WI38 (cell line): ENCODE measurements around the gene HNRNPCL1.
"Not testable (repeated sequence)": the region's sequence is repeated elsewhere in the genome, so short reads cannot be mapped to it uniquely, and the experiment has no call there.

Source experiments
- H3K4me3 ChIP-seq: 2 replicates; pipeline ENCODE4 v1.5.1; 2011; ENCODE audit warnings: low read depth, mild to moderate bottlenecking, control low read depth, low read length
- TF ChIP-seq, protein P1 (sequence below): IDR thresholded peaks from 2 replicates; pipeline ENCODE4 v1.5.1; 2012; ENCODE audit warnings: low read depth, mild to moderate bottlenecking, control low read depth, low read length

Gene HNRNPCL1

DNA sequence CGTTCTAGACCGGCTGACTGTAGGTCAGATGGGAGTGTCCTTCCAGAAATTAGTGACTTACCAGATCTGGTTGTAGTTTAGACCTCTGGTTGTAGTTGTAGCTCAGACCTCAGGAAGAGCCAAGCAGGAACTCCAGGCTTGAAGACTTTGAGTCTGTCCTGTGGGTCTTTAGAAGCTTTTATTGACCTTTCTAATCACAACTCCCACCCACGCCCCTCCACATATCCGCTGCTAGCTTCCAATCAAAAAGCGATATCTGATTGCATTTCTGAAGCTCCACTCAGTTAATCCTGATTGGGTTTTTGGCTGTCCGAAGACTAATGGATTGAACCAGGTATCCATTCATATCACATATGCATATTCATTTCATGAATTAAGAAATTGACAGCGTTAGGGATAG lies at the start of gene HNRNPCL1:
TSS of gene HNRNPCL1 (minus strand) at position 101 of the 400 bp plus-strand sequence. CDS start 431 bp downstream, outside the sequence.
- not testable (repeated sequence) for H3K4me3 ChIP-seq

DNA sequence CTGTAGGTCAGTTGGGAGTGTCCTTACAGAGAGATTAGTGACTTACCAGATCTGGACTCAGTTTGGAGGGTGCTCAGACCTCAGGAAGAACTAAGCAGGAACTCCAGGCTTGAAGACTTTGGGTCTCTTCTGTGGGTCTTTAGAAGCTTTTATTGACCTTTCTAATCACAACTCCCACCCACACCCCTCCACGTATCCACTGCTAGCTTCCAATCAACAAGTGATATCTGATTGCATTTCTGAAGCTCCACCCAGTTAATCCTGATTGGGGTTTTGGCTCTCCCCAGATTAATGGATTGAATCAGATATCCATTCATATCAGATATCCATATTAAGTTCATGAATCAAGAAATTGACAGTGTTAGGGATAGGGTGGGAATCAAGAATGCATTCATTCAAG lies 49.6 kb upstream of the HNRNPCL1 start, which contains the start of gene PRAMEF10:
TSS of gene PRAMEF10 (minus strand) at position 101 of the 400 bp plus-strand sequence. CDS start 2,423 bp downstream, outside the sequence.
- not testable (repeated sequence) for H3K4me3 ChIP-seq

DNA sequence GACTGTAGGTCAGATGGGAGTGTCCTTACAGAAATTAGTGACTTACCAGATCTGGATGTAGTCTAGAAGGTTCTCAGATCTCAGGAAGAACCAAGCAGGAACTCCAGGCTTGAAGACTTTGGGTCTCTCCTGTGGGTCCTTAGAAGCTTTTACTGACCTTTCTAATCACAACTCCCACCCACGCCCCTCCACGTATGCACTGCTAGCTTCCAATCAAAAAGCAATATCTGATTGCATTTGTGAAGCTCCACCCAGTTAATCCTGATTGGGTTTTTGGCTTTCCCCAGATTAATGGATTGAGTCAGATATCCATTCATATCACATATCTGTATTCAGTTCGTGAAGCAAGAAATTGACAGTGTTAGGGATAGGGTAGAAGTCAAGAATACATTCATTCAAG lies 37.6 kb upstream of the HNRNPCL1 start, which contains the start of gene PRAMEF4:
TSS of gene PRAMEF4 (minus strand) at position 101 of the 400 bp plus-strand sequence. CDS start 2,807 bp downstream, outside the sequence.
- H3K4me3 ChIP-seq = not testable (repeated sequence)

DNA sequence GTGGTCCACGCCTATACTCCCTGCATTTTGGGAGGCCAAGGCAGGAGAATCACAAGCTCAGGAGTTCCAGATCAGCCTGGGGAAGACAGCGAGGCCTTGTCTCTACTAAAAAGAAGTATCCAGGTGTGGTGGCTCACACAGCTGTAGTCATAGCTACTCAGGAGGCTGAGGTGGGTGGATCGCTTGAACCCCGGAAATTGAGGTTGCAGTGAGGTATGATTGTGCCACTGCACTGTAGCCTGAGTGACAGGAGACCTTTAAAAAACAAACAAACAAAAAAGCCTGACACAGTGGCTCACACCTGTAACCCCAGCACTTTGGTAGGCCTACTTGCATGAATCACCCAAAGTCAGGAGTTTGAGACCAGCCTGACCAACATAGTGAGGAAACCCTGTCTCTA lies 29.9 kb upstream of the HNRNPCL1 start:
- not testable (repeated sequence) for H3K4me3 ChIP-seq

DNA sequence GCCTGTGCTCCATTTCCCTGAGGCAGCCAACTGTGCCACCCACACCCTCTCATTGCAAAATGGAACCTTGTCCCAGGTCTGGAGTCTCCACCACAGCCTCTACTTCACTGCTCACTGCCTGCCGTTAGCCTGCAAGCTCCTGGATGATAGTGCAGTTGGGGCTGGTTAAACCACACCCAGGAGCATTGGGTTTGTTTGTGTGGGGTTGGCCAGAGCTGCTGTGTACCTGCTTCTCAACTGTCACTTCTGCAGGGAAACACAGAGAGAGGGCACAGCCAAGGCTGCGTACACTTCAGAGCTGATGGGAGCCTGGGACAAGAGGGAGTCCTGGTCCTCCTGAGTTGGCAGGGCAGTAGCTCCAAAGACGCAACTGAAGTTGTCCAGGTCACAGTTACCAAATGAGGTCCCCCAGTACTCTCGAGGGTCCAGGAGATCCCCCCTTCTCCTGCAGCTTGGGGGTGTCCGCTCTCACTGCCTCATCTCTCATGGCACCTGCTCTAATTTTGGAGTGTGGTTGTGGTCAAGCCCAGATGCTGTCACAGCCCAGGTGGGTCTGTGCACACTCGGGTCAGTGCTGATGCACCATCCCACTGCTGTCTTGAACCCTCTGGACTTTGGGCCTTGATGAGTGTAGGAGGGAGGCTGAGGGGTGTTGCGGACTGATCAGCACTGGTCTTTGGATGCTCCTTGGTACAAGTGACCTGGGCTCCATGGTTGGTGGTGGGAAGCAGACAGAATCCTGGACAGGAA lies 14.8 kb upstream of the HNRNPCL1 start:
- H3K4me3 ChIP-seq = not testable (repeated sequence)

DNA sequence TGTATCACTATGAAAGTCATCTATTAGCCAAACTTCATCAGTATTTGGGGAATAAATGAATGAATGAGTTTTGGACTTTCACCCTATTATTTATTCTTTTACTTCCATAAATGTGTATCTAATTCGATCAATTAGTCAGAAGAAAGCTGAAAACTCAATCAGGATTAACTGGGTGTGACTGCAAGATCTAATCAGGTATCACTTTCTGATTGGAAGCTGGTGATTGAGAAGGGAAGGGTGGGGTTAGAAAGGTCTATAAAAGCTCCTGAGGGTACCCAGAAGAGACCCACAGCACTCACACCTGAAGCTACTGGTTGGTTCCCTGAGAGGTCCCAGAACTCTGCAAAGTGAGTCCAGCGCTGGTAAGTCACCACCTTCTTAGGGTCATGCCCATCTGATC lies 8.3 kb upstream of the HNRNPCL1 start, which contains the start of gene PRAMEF2:
TSS of gene PRAMEF2 (plus strand) at position 301 of the 400 bp plus-strand sequence. CDS start 1,924 bp downstream, outside the sequence.
- not testable (repeated sequence) for H3K4me3 ChIP-seq

DNA sequence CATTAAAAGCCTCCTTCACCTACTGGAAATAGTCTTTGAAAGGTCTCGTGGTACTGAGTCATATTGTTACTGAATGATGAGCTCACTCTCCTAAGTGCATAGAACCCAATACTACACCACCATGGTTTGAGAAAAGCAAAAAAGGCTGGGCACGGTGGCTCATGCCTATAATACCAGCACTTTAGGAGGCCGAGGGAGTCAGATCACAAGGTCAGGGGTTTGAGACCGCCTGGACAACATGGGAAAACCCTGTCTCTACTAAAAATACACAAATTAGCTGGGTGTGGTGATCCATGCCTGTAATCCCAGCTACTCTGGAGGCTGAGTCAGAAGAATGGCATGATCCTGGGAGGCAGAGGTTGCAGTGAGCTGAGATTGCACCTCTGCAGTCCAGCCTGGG lies 3.3 kb upstream of the HNRNPCL1 start:
- TF ChIP-seq, protein P1, sequence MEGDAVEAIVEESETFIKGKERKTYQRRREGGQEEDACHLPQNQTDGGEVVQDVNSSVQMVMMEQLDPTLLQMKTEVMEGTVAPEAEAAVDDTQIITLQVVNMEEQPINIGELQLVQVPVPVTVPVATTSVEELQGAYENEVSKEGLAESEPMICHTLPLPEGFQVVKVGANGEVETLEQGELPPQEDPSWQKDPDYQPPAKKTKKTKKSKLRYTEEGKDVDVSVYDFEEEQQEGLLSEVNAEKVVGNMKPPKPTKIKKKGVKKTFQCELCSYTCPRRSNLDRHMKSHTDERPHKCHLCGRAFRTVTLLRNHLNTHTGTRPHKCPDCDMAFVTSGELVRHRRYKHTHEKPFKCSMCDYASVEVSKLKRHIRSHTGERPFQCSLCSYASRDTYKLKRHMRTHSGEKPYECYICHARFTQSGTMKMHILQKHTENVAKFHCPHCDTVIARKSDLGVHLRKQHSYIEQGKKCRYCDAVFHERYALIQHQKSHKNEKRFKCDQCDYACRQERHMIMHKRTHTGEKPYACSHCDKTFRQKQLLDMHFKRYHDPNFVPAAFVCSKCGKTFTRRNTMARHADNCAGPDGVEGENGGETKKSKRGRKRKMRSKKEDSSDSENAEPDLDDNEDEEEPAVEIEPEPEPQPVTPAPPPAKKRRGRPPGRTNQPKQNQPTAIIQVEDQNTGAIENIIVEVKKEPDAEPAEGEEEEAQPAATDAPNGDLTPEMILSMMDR = no peak
- H3K4me3 ChIP-seq = no peak overlapping the region

DNA sequence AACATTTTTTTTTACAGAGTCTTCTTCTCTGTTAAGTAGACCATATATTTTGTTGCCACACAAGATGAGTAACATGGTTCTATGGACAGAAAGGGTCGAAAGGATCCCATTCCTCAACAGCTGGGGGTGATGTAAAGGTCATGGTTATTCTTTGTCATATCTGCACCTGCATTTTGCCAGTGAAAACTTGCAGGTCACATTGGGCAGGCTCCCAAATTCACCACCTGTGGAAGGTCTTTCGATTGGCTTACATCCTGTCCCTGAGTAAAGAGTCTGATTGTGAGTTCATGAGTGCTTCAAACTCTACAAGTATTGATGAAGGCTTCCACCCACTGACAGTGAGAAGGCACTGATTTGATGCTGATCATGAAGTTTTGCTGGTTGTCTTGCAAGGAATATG lies 15.3 kb downstream of the HNRNPCL1 start:
- not testable (repeated sequence) for H3K4me3 ChIP-seq

DNA sequence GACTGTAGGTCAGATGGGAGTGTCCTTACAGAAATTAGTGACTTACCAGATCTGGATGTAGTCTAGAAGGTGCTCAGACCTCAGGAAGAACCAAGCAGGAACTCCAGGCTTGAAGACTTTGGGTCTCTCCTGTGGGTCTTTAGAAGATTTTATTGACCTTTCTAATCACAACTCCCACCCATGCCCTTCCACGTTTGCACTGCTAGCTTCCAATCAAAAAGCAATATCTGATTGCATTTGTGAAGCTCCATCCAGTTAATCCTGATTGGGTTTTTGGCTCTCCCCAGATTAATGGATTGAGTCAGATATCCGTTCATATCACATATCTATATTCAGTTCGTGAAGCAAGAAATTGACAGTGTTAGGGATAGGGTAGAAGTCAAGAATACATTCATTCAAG lies 17.2 kb downstream of the HNRNPCL1 start, which contains the start of gene PRAMEF11:
TSS of gene PRAMEF11 (minus strand) at position 101 of the 400 bp plus-strand sequence. CDS start 2,621 bp downstream, outside the sequence.
- H3K4me3 ChIP-seq = not testable (repeated sequence)

DNA sequence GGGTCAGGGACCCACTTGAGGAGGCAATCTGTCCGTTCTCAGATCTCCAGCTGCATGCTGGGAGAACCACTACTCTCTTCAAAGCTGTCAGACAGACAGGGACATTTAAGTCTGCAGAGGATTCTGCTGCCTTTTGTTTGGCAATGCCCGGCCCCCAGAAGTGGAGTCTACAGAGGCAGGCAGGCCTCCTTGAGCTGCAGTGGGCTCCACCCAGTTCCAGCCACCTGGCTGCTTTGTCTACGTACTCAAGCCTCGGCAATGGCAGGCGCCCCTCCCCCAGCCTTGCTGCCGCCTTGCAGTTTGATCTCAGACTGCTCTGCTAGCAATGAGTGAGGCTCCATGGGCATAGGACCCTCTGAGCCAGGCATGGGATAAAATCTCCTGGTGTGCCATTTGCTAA lies 29.5 kb downstream of the HNRNPCL1 start:
- not testable (repeated sequence) for H3K4me3 ChIP-seq

DNA sequence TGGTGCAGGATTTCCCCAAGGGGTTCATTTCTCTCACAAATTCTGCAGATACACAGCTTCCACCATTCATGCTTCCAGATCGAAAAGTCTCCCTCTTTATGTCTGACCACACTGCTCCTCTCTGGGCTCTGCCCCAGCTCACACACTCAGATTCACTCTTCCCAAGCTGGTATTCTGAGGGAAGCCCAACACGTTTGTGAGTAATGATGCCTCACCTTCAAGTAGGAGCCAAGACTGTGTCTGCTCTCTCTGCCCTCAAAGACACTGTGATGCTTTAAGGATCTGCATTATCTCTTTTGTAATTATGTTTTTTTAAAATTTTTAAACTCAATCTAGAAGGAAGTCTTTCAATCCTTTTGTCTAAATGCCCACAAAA lies 37.1 kb downstream of the HNRNPCL1 start:
- TF ChIP-seq, protein P1 = no peak
- H3K4me3 ChIP-seq = no peak overlapping the region

DNA sequence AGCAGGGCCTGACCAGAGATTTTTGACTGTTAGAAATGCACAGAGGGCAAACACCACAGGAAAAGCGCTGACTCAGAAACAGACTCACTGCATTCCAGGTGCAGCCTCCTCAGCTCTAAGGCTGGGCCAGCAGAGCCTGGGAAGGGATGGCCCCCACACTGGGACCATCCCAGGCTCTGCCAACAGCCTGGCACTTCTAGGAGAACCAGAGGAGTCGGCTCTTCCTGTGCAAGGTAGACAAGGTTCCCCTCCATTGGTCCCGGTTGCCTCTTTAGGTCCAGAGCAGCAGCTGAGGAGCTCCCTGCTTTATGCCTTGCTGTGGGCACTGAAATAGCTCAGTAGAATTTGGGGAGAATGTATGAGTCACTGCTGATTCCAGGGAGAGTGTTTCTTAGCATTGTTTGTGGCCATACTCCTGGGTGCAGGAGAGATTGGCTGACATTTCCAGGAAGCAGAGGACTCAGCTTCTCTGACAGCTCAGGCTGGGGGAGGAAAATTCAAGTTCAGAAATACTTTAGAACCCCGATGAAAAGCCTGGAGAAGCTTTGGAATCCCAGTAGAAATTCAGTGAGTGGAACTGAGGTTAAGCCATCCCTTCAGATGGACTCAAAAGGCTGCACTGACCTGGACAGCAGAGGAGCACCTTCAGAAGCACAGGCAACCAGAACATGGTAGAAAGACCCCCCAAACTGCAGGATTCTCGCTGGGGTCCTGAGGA lies 37.7 kb downstream of the HNRNPCL1 start:
- no peak overlapping the region for H3K4me3 ChIP-seq
- TF ChIP-seq, protein P1 = no peak
